ENCODE results near the gene ATRNL1. TPM values are rescaled to one million over a fixed set of nuclear protein-coding genes. Genes with fewer than 3 reads are reported as not detected.

Gene ATRNL1
- total RNA-seq, 1 donor from 2014 or later = 11.4 TPM

DNA sequence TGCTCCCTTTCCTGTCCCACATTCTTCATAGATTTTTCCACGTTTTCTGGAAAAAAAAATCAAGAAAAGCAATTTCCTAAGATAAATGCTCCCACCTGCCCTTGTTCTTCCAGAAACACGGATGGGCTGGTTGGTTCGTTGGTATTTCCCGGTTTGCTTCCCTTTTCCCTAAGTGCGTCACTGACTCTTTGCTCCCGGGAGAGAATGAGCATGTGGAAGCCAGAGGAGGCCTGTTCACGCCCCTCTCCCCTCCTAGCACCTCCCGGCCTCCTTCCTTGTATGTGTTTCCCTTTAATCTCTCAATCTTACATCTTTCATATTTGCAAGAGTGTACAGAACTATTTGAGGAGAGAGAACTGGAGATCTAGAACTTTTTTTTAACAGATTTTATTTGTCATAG, 737.9 kb downstream of the ATRNL1 start:
- no peak for DNase-seq (ENCODE audit: low read depth)
- TF ChIP-seq, protein P1, sequence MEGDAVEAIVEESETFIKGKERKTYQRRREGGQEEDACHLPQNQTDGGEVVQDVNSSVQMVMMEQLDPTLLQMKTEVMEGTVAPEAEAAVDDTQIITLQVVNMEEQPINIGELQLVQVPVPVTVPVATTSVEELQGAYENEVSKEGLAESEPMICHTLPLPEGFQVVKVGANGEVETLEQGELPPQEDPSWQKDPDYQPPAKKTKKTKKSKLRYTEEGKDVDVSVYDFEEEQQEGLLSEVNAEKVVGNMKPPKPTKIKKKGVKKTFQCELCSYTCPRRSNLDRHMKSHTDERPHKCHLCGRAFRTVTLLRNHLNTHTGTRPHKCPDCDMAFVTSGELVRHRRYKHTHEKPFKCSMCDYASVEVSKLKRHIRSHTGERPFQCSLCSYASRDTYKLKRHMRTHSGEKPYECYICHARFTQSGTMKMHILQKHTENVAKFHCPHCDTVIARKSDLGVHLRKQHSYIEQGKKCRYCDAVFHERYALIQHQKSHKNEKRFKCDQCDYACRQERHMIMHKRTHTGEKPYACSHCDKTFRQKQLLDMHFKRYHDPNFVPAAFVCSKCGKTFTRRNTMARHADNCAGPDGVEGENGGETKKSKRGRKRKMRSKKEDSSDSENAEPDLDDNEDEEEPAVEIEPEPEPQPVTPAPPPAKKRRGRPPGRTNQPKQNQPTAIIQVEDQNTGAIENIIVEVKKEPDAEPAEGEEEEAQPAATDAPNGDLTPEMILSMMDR (IDR thresholded peaks at IDR 0.05; ENCODE audit: insufficient read depth, low read length, poor library complexity, severe bottlenecking) = no peak
- Histone ChIP-seq H3K36me3 (ENCODE audit: control insufficient read depth, insufficient read depth, low read length) (no peaks in the 10 kb centered on the region), H3K27me3 (ENCODE audit: control insufficient read depth, insufficient read depth, low read length) (no peaks in the 10 kb centered on the region), H3K4me3 (ENCODE audit: low read depth, low read length) (no peak overlapping the region)

DNA sequence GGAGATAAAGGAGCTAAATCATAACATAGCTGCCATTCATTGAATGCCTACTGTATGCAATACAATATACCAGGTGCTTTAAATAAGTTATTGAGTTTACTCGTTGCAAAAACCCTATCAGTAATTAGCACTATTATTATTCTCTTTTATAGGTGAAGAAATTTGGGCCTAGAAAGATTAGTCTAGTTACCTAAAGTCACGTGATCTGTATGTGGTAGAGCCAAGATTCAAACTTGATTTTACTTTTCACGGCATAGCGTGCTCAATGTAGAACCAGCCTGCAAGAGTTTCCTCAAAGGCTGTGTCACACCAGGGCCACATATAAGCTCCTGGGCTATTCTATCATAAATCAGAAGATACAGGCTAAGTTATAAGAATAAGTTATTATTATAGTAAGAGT, 740.0 kb downstream of the ATRNL1 start:
- no peak overlapping the region for H3K4me3 ChIP-seq (ENCODE audit: low read depth, low read length)
- TF ChIP-seq, protein P1 (IDR thresholded peaks at IDR 0.05; ENCODE audit: insufficient read depth, low read length, poor library complexity, severe bottlenecking) = no peak
- no peaks in the 10 kb centered on the region for H3K27me3 ChIP-seq (ENCODE audit: control insufficient read depth, insufficient read depth, low read length)
- no peak for DNase-seq (ENCODE audit: low read depth)
- no peaks in the 10 kb centered on the region for H3K36me3 ChIP-seq (ENCODE audit: control insufficient read depth, insufficient read depth, low read length)

DNA sequence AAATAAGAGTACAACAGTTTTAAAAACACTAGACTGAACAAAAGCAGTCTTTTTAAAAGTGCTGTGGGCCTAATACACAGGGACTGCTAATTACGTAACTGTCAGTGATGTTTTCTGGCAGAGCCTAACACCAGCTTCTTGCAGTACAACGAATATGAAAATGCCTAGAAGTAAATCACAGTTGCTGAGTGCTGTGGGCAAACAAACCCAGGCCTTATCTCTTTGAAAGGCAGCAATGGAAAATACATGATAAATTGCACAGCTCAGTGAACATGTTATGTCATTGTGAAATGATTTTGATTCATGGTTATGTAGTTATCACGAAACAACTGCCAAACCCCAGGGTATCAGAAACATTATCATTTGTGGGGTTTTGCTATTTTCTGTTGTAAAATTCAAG, 751.4 kb downstream of the ATRNL1 start:
- DNase-seq (ENCODE audit: low read depth) = no peak

DNA sequence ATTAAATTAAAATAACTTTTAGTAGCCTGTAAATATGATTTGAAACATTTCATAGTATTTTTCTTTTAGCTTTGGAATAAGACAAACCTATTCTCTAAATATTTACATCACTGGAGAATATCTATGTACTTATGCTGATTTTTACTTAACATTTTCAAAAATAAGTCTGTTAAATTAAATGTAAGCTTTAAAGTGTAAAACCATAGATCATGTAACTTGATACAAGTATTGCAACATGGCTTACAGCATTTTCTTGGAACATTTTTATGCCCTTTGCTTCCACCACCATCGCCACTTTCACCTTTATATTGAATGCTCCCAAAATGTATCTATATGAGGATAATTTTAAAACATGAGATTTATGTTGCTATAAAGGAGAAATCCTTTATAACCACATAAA, 752.8 kb downstream of the ATRNL1 start:
- no peak for DNase-seq (ENCODE audit: low read depth)
- Histone ChIP-seq H3K36me3 (ENCODE audit: control insufficient read depth, insufficient read depth, low read length) (no peaks in the 10 kb centered on the region), H3K27me3 (ENCODE audit: control insufficient read depth, insufficient read depth, low read length) (no peaks in the 10 kb centered on the region), H3K4me3 (ENCODE audit: low read depth, low read length) (no peak overlapping the region)
- TF ChIP-seq, protein P1 (IDR thresholded peaks at IDR 0.05; ENCODE audit: insufficient read depth, low read length, poor library complexity, severe bottlenecking) = no peak

More for the DNA sequence above, 751.4 kb downstream of the ATRNL1 start:
- Histone ChIP-seq H3K4me3 (ENCODE audit: low read depth, low read length) (no peak overlapping the region), H3K36me3 (ENCODE audit: control insufficient read depth, insufficient read depth, low read length) (no peaks in the 10 kb centered on the region), H3K27me3 (ENCODE audit: control insufficient read depth, insufficient read depth, low read length) (no peaks in the 10 kb centered on the region)
- TF ChIP-seq, protein P1 (IDR thresholded peaks at IDR 0.05; ENCODE audit: insufficient read depth, low read length, poor library complexity, severe bottlenecking) = no peak

DNA sequence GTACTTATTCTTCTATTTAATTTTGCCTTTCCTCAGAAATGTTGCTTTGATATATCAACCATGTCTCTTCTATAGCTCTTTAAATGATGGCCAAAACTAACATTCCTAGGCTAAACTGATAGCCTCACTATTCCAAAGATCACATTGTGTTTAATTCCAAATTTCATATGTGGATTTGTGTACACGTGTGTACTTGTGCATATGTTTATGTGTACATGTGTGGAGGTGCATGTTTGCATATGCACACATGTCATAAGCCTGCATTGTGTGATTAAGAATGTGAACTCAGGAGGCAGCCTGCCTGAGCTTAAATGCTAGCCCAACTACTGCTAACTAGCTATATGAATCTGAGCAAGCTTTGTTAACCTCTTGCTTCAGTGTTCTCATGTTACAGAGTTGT, 753.4 kb downstream of the ATRNL1 start:
- TF ChIP-seq, protein P1 (IDR thresholded peaks at IDR 0.05; ENCODE audit: insufficient read depth, low read length, poor library complexity, severe bottlenecking) = no peak
- no peak for DNase-seq (ENCODE audit: low read depth)

DNA sequence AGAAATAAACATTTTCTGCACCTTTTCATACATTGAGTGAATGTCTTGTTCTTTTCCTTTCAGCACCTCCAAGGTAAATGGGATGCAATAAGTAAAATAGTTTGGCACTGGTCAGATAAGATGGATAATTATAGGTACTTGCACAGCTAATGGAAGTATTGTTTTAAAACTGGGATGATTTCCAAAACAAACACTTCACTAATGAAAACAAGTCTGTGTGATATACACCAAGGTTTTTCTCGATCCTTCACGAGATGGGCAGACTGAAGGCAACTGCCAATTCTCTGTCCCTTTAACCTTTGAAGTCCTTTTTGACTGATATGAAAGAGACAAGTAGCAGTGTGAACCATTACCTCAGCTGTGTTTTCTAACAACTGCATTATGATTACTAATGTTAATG, 756.0 kb downstream of the ATRNL1 start:
- TF ChIP-seq, protein P1 (IDR thresholded peaks at IDR 0.05; ENCODE audit: insufficient read depth, low read length, poor library complexity, severe bottlenecking) = no peak
- Histone ChIP-seq H3K27me3 (ENCODE audit: control insufficient read depth, insufficient read depth, low read length) (no peaks in the 10 kb centered on the region), H3K4me3 (ENCODE audit: low read depth, low read length) (no peak overlapping the region), H3K36me3 (ENCODE audit: control insufficient read depth, insufficient read depth, low read length) (no peaks in the 10 kb centered on the region)
- DNase-seq (ENCODE audit: low read depth) = no peak

More for the DNA sequence above, 753.4 kb downstream of the ATRNL1 start:
- no peak overlapping the region for H3K4me3 ChIP-seq (ENCODE audit: low read depth, low read length)
- no peaks in the 10 kb centered on the region for H3K36me3 ChIP-seq (ENCODE audit: control insufficient read depth, insufficient read depth, low read length)
- H3K27me3 ChIP-seq (ENCODE audit: control insufficient read depth, insufficient read depth, low read length) = no peaks in the 10 kb centered on the region
